ENCODE measurements around the gene VASH2.
"Not testable (repeated sequence)": the region's sequence is repeated elsewhere in the genome, so short reads cannot be mapped to it uniquely, and the experiment has no call there.

VASH2 gene

GRCh38 chr1:212957546-212957945 is 7.2 kb downstream of the VASH2 start:
- no peaks in the 10 kb centered on the region for H3K9me3 ChIP-seq (ENCODE audit: control insufficient read depth, low read length)
- peaks cover 17% of the 10 kb centered on the region for H3K4me1 ChIP-seq (ENCODE audit: control insufficient read depth, insufficient read depth, low read length, poor library complexity, severe bottlenecking)
- peaks cover 40% of the 10 kb centered on the region for H3K36me3 ChIP-seq (ENCODE audit: control insufficient read depth, insufficient read depth, low read length)
- no peak overlapping the region for H3K4me3 ChIP-seq (ENCODE audit: extremely low read depth, insufficient read depth, low read length, poor library complexity, severe bottlenecking)
- H3K27ac ChIP-seq (ENCODE audit: low read depth, low read length, severe bottlenecking): no peak overlapping the region
- 83 to 100% methylated on average over 4 to 6 of the region's 6 CpGs for WGBS, 2 experiments (ENCODE audit: insufficient coverage in 2 of 2)

DNA sequence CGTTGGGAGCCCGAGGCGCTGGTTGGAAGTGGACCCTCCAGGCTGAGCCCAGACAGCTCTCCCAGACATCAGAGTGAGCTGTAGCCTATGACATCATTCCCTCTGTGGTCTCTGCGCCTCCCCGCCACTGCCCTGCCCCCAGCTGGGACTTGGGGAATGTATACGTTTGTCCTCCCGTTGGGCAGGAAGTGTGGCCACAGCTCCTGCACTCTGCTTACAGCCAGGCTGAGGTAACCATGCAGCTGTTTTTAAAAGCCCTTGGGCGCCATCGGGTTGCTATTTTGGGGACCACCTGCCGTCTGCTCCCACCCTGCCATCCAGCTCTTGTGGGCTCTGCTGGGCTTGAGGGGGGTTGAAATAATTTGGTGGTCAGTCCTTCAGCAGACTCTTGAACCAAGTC is 7.8 kb downstream of the VASH2 start:
- Histone ChIP-seq H3K9me3 (ENCODE audit: control insufficient read depth, low read length) (no peaks in the 10 kb centered on the region), H3K4me1 (ENCODE audit: control insufficient read depth, insufficient read depth, low read length, poor library complexity, severe bottlenecking) (peaks cover 17% of the 10 kb centered on the region), H3K4me3 (ENCODE audit: extremely low read depth, insufficient read depth, low read length, poor library complexity, severe bottlenecking) (no peak overlapping the region), H3K36me3 (ENCODE audit: control insufficient read depth, insufficient read depth, low read length) (peaks cover 44% of the 10 kb centered on the region), H3K27ac (ENCODE audit: low read depth, low read length, severe bottlenecking) (no peak overlapping the region)
- WGBS, 2 experiments (ENCODE audit: insufficient coverage in 2 of 2): 76 to 93% methylated on average over 9 of the region's 10 CpGs

DNA sequence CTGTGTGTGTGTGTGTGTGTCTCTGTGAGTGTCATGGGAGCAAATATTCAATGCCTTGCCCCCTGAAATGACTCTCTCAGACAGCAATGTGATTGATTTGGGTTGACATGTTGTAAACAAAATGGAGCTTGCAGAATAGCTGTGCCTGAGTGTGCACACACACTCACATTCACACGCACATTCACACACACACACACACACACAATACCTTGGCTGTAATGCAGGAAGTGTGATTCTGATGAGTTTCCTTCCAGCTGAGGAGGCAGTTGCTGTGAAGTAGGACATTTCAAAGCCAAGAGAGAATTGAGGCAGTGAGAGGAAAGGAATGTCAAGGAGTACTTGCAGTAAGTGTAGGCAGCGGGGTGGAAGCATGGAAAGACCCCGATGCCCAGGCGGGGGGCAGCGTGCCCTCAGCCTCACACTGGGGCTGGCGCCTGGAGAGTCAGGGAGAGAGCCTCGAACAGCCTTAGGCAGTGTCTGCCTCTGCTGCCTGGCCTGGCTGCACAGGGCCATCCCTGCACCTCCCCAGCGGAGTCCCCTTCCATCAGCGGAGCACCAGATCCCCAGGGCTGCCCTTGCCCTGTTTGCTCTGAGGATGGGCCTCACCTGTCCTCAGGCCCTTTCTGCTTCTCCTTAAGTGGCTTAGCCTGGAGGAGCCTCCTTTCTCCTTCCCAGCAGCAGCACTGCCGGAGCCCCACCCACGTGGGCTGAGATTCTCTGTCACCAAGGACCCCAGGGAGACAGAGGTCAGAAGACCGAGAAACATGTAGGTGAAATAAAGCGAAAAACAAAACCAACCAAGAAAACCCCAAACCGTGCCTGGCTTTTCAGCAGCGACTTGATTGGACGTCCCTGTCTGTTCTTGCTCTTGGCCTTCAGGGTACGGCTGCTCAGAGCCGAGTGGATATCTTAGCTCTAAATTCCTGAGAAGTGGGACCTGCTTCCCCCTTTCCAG is 9.2 kb downstream of the VASH2 start:
- 93 to 97% methylated on average over 14 to 15 of the region's 18 CpGs for WGBS, 2 experiments (ENCODE audit: insufficient coverage in 2 of 2)
- Histone ChIP-seq H3K4me1 (ENCODE audit: control insufficient read depth, insufficient read depth, low read length, poor library complexity, severe bottlenecking) (peaks cover 17% of the 10 kb centered on the region), H3K4me3 (ENCODE audit: extremely low read depth, insufficient read depth, low read length, poor library complexity, severe bottlenecking) (no peak overlapping the region), H3K27ac (ENCODE audit: low read depth, low read length, severe bottlenecking) (no peak overlapping the region), H3K9me3 (ENCODE audit: control insufficient read depth, low read length) (no peaks in the 10 kb centered on the region), H3K36me3 (ENCODE audit: control insufficient read depth, insufficient read depth, low read length) (peaks cover 37% of the 10 kb centered on the region)

DNA sequence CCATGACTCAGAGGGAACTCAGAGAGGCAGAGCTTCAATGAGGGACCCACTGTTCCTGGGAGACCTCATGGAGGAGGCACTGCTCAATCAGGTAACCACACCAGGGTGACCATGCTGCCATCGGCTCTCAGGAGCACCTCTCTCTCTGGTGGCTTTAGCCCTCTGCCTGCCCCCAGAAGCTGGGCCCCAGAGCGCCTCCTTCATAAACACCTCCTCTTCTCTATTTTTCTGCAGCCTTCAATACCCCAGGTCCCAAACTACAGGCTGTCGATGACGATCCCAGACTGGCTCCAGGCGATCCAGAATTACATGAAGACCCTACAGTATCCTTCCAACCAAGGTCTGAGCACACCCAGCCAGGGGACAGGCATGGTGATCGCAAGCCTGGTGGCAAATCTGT is 10.6 kb downstream of the VASH2 start:
- H3K4me3 ChIP-seq (ENCODE audit: extremely low read depth, insufficient read depth, low read length, poor library complexity, severe bottlenecking): no peak overlapping the region
- H3K4me1 ChIP-seq (ENCODE audit: control insufficient read depth, insufficient read depth, low read length, poor library complexity, severe bottlenecking): peaks cover 17% of the 10 kb centered on the region
- WGBS, 2 experiments (ENCODE audit: insufficient coverage in 2 of 2): 98 to 100% methylated on average over 4 to 5 of the region's 6 CpGs
- H3K36me3 ChIP-seq (ENCODE audit: control insufficient read depth, insufficient read depth, low read length): peaks cover 42% of the 10 kb centered on the region
- no peak overlapping the region for H3K27ac ChIP-seq (ENCODE audit: low read depth, low read length, severe bottlenecking)
- H3K9me3 ChIP-seq (ENCODE audit: control insufficient read depth, low read length): no peaks in the 10 kb centered on the region

DNA sequence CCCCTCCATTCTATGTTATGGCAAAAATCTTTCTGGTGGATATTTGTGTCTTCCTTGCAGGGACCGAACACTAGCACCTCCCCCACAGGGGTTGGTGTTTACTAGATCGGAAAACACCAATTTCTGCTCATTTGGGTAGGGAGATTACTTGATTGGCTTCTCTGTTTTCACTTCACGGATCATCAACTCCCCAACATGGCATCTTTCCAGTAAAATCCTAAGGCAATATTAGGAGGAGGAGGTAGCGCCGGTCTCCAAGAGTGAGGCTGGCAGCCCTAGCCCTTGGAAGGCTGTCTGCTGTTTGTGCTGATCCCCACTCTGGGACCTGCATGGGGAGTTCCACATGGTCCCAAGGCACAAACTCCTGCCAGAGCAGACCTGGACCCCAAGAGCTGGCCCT is 12.2 kb downstream of the VASH2 start:
- no peak overlapping the region for H3K27ac ChIP-seq (ENCODE audit: low read depth, low read length, severe bottlenecking)
- H3K9me3 ChIP-seq (ENCODE audit: control insufficient read depth, low read length): no peaks in the 10 kb centered on the region
- peaks cover 19% of the 10 kb centered on the region for H3K4me1 ChIP-seq (ENCODE audit: control insufficient read depth, insufficient read depth, low read length, poor library complexity, severe bottlenecking)
- 100% methylated on average over 1 to 2 of the region's 5 CpGs for WGBS, 2 experiments (ENCODE audit: insufficient coverage in 2 of 2)
- peaks cover 48% of the 10 kb centered on the region for H3K36me3 ChIP-seq (ENCODE audit: control insufficient read depth, insufficient read depth, low read length)
- no peak overlapping the region for H3K4me3 ChIP-seq (ENCODE audit: extremely low read depth, insufficient read depth, low read length, poor library complexity, severe bottlenecking)

DNA sequence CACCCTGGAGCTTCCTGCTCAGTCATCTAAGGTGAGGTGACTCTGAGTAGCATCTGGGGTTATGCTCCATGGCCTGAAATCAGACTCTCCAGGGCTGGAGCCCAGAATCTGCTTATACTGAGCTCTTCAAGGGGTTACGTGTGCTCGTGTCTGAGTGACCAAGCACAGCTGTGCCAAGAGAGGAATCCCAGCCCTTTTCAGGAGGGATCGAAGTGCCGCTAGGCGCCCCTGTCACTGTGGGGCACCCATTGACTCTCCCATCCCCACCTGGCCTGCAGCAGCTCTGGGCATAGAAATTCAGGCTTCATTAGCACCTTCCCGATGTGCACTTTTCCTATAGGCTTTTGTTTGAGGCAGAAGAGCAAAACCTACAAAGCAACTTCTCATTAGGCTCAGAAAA is 13.8 kb downstream of the VASH2 start:
- Histone ChIP-seq H3K36me3 (ENCODE audit: control insufficient read depth, insufficient read depth, low read length) (peaks cover 48% of the 10 kb centered on the region), H3K9me3 (ENCODE audit: control insufficient read depth, low read length) (no peaks in the 10 kb centered on the region), H3K27ac (ENCODE audit: low read depth, low read length, severe bottlenecking) (no peak overlapping the region), H3K4me3 (ENCODE audit: extremely low read depth, insufficient read depth, low read length, poor library complexity, severe bottlenecking) (no peak overlapping the region), H3K4me1 (ENCODE audit: control insufficient read depth, insufficient read depth, low read length, poor library complexity, severe bottlenecking) (peaks cover 15% of the 10 kb centered on the region)
- WGBS, 2 experiments (ENCODE audit: insufficient coverage in 2 of 2): 95 to 96% methylated on average over 5 to 6 of the region's 6 CpGs

GRCh38 chr1:212964993-212965392 is 14.7 kb downstream of the VASH2 start:
- WGBS, 2 experiments (ENCODE audit: insufficient coverage in 2 of 2): 100% methylated on average over 1 of the region's 1 CpG; no CpG with 5 or more reads in 1 of the 2 experiments
- not testable (repeated sequence) for H3K4me3 ChIP-seq (ENCODE audit: extremely low read depth, insufficient read depth, low read length, poor library complexity, severe bottlenecking); H3K27ac ChIP-seq (ENCODE audit: low read depth, low read length, severe bottlenecking); H3K9me3 ChIP-seq (ENCODE audit: control insufficient read depth, low read length)
- Histone ChIP-seq H3K4me1 (ENCODE audit: control insufficient read depth, insufficient read depth, low read length, poor library complexity, severe bottlenecking) (peaks cover 13% of the 10 kb centered on the region), H3K36me3 (ENCODE audit: control insufficient read depth, insufficient read depth, low read length) (peaks cover 46% of the 10 kb centered on the region)

DNA sequence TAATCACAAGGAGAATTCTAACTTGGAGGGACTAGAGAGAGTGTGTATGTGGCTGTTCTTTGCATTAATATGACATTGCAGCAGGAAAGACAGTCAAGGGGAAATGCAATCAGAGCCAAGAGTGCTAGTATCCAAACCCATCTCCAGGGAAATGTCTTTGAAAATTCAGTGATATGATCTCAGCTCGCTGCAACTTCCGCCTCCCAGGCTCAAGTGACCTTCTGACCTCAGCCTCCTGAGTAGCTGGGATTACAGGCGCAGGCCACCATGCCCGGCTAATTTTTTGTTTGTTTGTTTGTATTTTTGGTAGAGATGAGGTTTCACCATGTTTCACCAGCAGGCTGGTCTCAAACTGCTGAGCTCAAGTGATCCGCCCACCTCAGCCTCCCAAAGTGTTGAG is 16.3 kb downstream of the VASH2 start:
- Histone ChIP-seq H3K4me1 (ENCODE audit: control insufficient read depth, insufficient read depth, low read length, poor library complexity, severe bottlenecking) (peaks cover 13% of the 10 kb centered on the region), H3K36me3 (ENCODE audit: control insufficient read depth, insufficient read depth, low read length) (peaks cover 39% of the 10 kb centered on the region), H3K27ac (ENCODE audit: low read depth, low read length, severe bottlenecking) (no peak overlapping the region), H3K4me3 (ENCODE audit: extremely low read depth, insufficient read depth, low read length, poor library complexity, severe bottlenecking) (no peak overlapping the region), H3K9me3 (ENCODE audit: control insufficient read depth, low read length) (no peaks in the 10 kb centered on the region)
- WGBS, 2 experiments (ENCODE audit: insufficient coverage in 2 of 2): 97 to 100% methylated on average over 1 to 4 of the region's 5 CpGs

- H3K27ac ChIP-seq (ENCODE audit: low read depth, low read length, severe bottlenecking): no peak overlapping the region
- WGBS, 2 experiments (ENCODE audit: insufficient coverage in 2 of 2): 81 to 86% methylated on average over 7 to 8 of the region's 8 CpGs
- no peaks in the 10 kb centered on the region for H3K9me3 ChIP-seq (ENCODE audit: control insufficient read depth, low read length)
- H3K4me1 ChIP-seq (ENCODE audit: control insufficient read depth, insufficient read depth, low read length, poor library complexity, severe bottlenecking): peaks cover 13% of the 10 kb centered on the region
- H3K36me3 ChIP-seq (ENCODE audit: control insufficient read depth, insufficient read depth, low read length): peaks cover 33% of the 10 kb centered on the region
- H3K4me3 ChIP-seq (ENCODE audit: extremely low read depth, insufficient read depth, low read length, poor library complexity, severe bottlenecking): no peak overlapping the region
These were observed 17.5 kb downstream of the VASH2 start for GRCh38 chr1:212967801-212968200.

- 83 to 100% methylated on average over 1 to 2 of the region's 3 CpGs for WGBS, 2 experiments (ENCODE audit: insufficient coverage in 2 of 2)
- peaks cover 33% of the 10 kb centered on the region for H3K36me3 ChIP-seq (ENCODE audit: control insufficient read depth, insufficient read depth, low read length)
- H3K4me1 ChIP-seq (ENCODE audit: control insufficient read depth, insufficient read depth, low read length, poor library complexity, severe bottlenecking): peaks cover 13% of the 10 kb centered on the region
- H3K4me3 ChIP-seq (ENCODE audit: extremely low read depth, insufficient read depth, low read length, poor library complexity, severe bottlenecking): no peak overlapping the region
- no peaks in the 10 kb centered on the region for H3K9me3 ChIP-seq (ENCODE audit: control insufficient read depth, low read length)
- no peak overlapping the region for H3K27ac ChIP-seq (ENCODE audit: low read depth, low read length, severe bottlenecking)
These were observed 18.1 kb downstream of the VASH2 start for GRCh38 chr1:212968368-212968863.

GRCh38 chr1:212970085-212970484 is 19.7 kb downstream of the VASH2 start:
- H3K4me1 ChIP-seq (ENCODE audit: control insufficient read depth, insufficient read depth, low read length, poor library complexity, severe bottlenecking): peaks cover 13% of the 10 kb centered on the region
- no peak overlapping the region for H3K4me3 ChIP-seq (ENCODE audit: extremely low read depth, insufficient read depth, low read length, poor library complexity, severe bottlenecking)
- 90 to 94% methylated on average over 4 of the region's 4 CpGs for WGBS, 2 experiments (ENCODE audit: insufficient coverage in 2 of 2)
- H3K27ac ChIP-seq (ENCODE audit: low read depth, low read length, severe bottlenecking): no peak overlapping the region
- no peaks in the 10 kb centered on the region for H3K9me3 ChIP-seq (ENCODE audit: control insufficient read depth, low read length)
- peaks cover 45% of the 10 kb centered on the region for H3K36me3 ChIP-seq (ENCODE audit: control insufficient read depth, insufficient read depth, low read length)
